Endothelial cell (in vitro differentiated cells): ENCODE measurements around the gene CHMP2A. TPM values are rescaled to one million over a fixed set of nuclear protein-coding genes. Genes with fewer than 3 reads are reported as not detected.

ENCODE experiments used
- DNase-seq: peaks from one replicate; pipeline ENCODE4 v3.0.0; 2021; ENCODE audit warnings: low spot score
- H3K27ac Mint-ChIP-seq: one replicate; pipeline ENCODE4 v1.8.0; 2021; ENCODE audit warnings: mixed read lengths, inconsistent platforms; ENCODE audit not compliant: unreplicated experiment
- H3K27me3 Mint-ChIP-seq: one replicate; pipeline ENCODE4 v1.8.0; 2021; ENCODE audit warnings: mild to moderate bottlenecking, moderate library complexity, mixed read lengths, inconsistent platforms; ENCODE audit not compliant: unreplicated experiment
- H3K36me3 Mint-ChIP-seq: one replicate; pipeline ENCODE4 v1.8.0; 2021; ENCODE audit warnings: mild to moderate bottlenecking, low read depth, mixed read lengths, inconsistent platforms; ENCODE audit not compliant: unreplicated experiment
- H3K4me1 Mint-ChIP-seq: one replicate; pipeline ENCODE4 v1.8.0; 2021; ENCODE audit warnings: mild to moderate bottlenecking, mixed read lengths, inconsistent platforms; ENCODE audit not compliant: unreplicated experiment
- H3K4me3 Mint-ChIP-seq: one replicate; pipeline ENCODE4 v1.8.0; 2021; ENCODE audit warnings: mild to moderate bottlenecking, mixed read lengths, inconsistent platforms; ENCODE audit not compliant: unreplicated experiment
- H3K9me3 Mint-ChIP-seq: one replicate; pipeline ENCODE4 v1.8.0; 2021; ENCODE audit warnings: mixed read lengths, inconsistent platforms; ENCODE audit not compliant: unreplicated experiment
- total RNA-seq: library from RNA; stranded (reverse); fragmentation: NEBNext Ultra II Directional; extraction: Animal tissue kit (Norgen Biotek cat#: 25700); gene quantifications from one replicate; pipeline ENCODE4 v1.2.1, GENCODE V29; 2021; ENCODE audit not compliant: unreplicated experiment
- TF ChIP-seq, protein P1 (sequence below): fragments of 200-600 bp; sonication (generic); IDR thresholded peaks from one replicate; pipeline ENCODE4 v1.5.0; 2021; ENCODE audit warnings: antibody characterized with exemption; ENCODE audit not compliant: unreplicated experiment

Gene CHMP2A
- total RNA-seq, 1 donor from 2014 or later, result 130 TPM

DNA sequence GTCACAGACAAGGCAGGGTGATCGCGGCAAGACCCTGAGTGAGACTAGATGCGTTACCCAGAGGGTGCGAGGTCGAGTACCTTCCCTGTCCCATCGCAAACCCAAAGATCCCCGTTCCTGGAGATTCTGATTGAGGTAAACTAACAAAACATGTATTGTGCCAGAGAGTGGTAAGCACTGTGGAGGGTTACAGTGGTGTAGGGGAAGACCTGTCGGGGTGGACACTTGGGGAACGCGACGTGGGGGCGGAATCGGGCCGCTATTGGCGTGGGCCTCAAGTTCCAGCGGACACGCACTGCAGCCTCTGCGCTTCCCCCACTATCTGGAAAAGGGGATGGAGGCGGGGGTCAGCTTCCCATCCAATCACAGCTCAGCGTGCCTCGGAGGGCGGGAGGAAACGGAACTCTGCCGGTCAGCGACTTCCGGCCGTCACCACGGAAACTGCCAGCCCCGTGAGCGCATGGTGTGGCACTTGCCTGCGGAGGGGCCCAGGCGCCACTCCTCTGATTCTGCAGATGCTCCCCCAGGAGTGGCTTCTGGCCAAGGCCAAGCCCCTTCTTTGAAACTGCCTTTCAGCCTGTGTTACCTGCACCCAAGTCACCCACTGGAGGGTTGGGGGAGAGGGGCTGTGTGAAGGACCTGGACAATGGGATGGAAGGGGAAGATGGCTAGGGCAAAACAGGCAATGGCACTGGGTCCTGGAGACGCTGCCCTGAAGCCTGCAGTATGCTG lies 4.5 kb upstream of the CHMP2A start:
- Mint-ChIP-seq H3K4me1 (peaks cover 29% of the 10 kb centered on the region), H3K9me3 (no peaks in the 10 kb centered on the region), H3K4me3 (peak overlapping the region; percentile 96), H3K27ac (peak overlapping the region; percentile 99), H3K27me3 (peaks cover 27% of the 10 kb centered on the region), H3K36me3 (peaks cover 32% of the 10 kb centered on the region)
- TF ChIP-seq, protein P1, sequence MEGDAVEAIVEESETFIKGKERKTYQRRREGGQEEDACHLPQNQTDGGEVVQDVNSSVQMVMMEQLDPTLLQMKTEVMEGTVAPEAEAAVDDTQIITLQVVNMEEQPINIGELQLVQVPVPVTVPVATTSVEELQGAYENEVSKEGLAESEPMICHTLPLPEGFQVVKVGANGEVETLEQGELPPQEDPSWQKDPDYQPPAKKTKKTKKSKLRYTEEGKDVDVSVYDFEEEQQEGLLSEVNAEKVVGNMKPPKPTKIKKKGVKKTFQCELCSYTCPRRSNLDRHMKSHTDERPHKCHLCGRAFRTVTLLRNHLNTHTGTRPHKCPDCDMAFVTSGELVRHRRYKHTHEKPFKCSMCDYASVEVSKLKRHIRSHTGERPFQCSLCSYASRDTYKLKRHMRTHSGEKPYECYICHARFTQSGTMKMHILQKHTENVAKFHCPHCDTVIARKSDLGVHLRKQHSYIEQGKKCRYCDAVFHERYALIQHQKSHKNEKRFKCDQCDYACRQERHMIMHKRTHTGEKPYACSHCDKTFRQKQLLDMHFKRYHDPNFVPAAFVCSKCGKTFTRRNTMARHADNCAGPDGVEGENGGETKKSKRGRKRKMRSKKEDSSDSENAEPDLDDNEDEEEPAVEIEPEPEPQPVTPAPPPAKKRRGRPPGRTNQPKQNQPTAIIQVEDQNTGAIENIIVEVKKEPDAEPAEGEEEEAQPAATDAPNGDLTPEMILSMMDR, result no peak
- DNase-seq, result peak; percentile 74

DNA sequence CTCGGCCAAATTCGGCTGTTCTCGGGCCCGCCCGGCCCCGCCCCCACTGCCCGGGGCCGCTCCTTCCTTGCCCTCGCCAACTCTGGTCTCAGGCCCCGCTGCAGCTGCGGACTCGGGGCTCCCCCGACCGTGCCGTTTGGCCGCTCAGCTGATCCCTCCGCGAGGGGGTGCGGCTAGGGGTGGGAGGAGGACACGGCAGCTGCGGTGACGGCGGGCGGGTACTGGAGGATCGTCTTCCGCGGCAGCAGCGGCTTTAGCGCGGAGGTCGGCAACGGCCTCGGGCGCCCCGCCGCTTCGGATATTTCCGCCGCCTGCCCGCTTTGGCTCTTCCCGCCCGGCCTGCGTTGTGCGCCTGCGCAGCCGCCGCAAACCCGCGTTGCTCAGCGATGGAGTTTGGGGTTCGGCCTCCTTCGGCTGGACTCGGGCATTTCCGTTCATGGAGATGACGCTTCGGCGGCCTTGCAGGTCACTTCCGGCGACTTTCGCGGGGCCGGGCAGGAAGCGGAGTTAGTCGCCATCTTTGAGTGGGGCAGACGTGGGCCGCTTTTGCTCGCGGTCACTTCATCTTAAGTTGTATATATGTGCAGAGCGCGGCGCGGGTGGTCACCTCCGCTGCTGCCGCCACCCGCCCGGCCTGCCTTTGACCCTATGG lies 3.8 kb upstream of the CHMP2A start:
- peak overlapping the region; percentile 99 for H3K27ac Mint-ChIP-seq
- peaks cover 29% of the 10 kb centered on the region for H3K27me3 Mint-ChIP-seq
- peaks cover 35% of the 10 kb centered on the region for H3K4me1 Mint-ChIP-seq
- no peaks in the 10 kb centered on the region for H3K9me3 Mint-ChIP-seq
- peak; percentile 100 for DNase-seq
- H3K4me3 Mint-ChIP-seq, result peak overlapping the region; percentile 96
- H3K36me3 Mint-ChIP-seq, result peaks cover 30% of the 10 kb centered on the region
- TF ChIP-seq, protein P1, result no peak

DNA sequence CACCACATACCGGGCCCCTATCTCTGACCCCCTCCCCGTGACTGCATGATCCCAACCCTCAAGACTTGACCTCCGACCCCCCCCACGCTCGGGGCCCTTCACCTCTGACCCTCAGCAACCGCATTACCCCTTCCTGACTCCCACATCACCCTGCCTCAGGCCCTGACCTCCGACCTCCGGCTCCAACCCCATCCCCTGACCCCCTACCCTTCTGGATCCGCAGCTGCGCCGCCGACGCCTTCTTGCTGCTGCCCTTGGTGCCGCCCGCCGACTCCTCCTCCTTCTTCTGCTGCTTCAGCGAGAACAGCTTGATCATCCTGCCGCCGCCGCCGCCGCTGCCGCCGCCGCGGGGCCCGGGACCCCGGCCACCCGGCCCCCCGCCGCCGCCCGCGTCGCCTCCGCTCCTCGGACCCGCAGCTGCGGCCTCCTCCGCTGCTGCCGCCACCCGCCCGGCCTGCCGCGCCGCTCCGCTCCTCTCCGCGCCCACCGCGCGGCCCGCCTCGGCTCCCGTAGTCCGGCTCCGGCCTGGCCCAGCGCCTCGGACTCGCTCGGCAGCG lies 3.2 kb upstream of the CHMP2A start, which contains the start of gene UBE2M:
Gene UBE2M (minus strand): TSS at position 546 of the 557 bp plus-strand sequence. CDS start 230 bp downstream, at position 316.
- Mint-ChIP-seq H3K9me3 (no peaks in the 10 kb centered on the region), H3K27ac (peak within 1 kb of the TSS; percentile 99), H3K4me1 (peaks cover 34% of the 10 kb centered on the region), H3K27me3 (peaks cover 25% of the 10 kb centered on the region), H3K36me3 (peaks cover 30% of the 10 kb centered on the region), H3K4me3 (peak within 1 kb of the TSS; percentile 98)
- TF ChIP-seq, protein P1, result no peak
- no peak for DNase-seq

DNA sequence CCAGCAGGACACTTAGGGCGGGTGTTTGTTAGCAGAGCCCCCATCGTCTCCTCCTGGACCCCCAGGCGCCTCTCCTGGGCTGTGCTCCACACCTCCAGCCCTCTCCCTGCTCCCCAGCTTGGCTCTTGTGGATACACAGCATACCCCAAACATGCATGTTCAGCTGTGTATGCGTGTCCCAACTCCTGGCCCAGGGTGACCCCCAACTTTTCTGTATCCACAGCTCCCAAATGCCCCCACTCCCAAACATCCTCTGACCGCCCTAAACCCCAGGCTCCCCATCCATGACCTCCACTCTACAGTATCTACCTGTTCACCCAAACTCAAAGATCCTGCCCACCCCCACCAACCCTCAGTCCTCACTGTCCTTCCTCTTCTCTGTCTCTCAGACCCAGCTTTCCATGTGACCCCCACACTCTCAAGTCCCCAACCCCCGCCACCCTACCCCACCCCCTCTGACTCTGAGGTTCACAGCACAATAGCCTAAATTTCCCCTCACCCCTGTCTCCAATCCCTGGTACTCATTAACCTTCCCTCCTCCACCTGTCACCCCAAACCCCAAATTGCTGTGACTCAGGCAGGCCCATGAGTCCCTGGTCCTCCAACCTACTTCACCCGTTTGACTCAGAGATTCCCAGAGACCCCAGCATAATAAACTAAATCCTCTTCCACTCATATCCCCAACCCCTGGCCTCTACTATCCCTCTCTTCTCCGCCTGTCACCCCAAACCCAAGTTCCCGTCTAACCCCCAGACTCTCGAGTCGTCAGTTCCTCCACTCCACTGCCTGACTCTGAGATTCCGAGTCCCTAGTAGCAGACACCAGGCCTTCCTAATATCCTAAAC lies 2.5 kb upstream of the CHMP2A start:
- Mint-ChIP-seq H3K36me3 (peaks cover 35% of the 10 kb centered on the region), H3K9me3 (no peaks in the 10 kb centered on the region), H3K4me1 (peaks cover 34% of the 10 kb centered on the region), H3K27me3 (peaks cover 25% of the 10 kb centered on the region), H3K27ac (peak overlapping the region; percentile 89), H3K4me3 (peak overlapping the region; percentile 98)
- DNase-seq, result no peak
- TF ChIP-seq, protein P1, result no peak
